Loucy (cell line): ENCODE results near the gene PHACTR3.

Experiments used
- H2AFZ ChIP-seq: fragments of 200-600 bp; sonication (generic); 2 replicates; pipeline ENCODE4 v1.6.0; 2016; ENCODE audit warnings: antibody characterized with exemption, mild to moderate bottlenecking, low read length, moderate library complexity
- H3F3A ChIP-seq: fragments of 200-600 bp; 2 replicates; pipeline ENCODE4 v1.6.0; 2016; ENCODE audit warnings: antibody characterized with exemption, low read depth, mild to moderate bottlenecking
- H3K27me3 ChIP-seq: fragments of 200-600 bp; sonication (generic); 2 replicates; pipeline ENCODE4 v1.6.1; 2014; ENCODE audit warnings: low read length, mild to moderate bottlenecking; ENCODE audit not compliant: insufficient read depth, poor library complexity, severe bottlenecking
- H3K36me3 ChIP-seq: fragments of 200-600 bp; sonication (generic); 2 replicates; pipeline ENCODE4 v1.6.1; 2016; ENCODE audit warnings: low read length; ENCODE audit not compliant: insufficient read depth
- H3K4me1 ChIP-seq: fragments of 200-600 bp; sonication (generic); 2 replicates; pipeline ENCODE4 v1.5.1; 2014; ENCODE audit warnings: low read length, mild to moderate bottlenecking; ENCODE audit not compliant: insufficient read depth, poor library complexity, severe bottlenecking
- H3K4me2 ChIP-seq: fragments of 200-600 bp; sonication (generic); 2 replicates; pipeline ENCODE4 v1.6.0; 2014; ENCODE audit warnings: antibody characterized with exemption, low read length, low read depth, mild to moderate bottlenecking; ENCODE audit not compliant: poor library complexity, severe bottlenecking
- H3K4me3 ChIP-seq: fragments of 200-600 bp; sonication (generic); 2 replicates; pipeline ENCODE4 v1.5.1; 2014; ENCODE audit warnings: low read length, mild to moderate bottlenecking, mixed read lengths; ENCODE audit not compliant: poor library complexity, severe bottlenecking
- H3K79me2 ChIP-seq: fragments of 200-600 bp; sonication (generic); 2 replicates; pipeline ENCODE4 v1.6.1; 2014; ENCODE audit warnings: low read length; ENCODE audit not compliant: insufficient read depth
- H3K9ac ChIP-seq: fragments of 200-600 bp; sonication (generic); 2 replicates; pipeline ENCODE4 v1.6.0; 2014; ENCODE audit warnings: mild to moderate bottlenecking, low read depth, low read length, moderate library complexity; ENCODE audit not compliant: poor library complexity, severe bottlenecking
- H3K9me2 ChIP-seq: fragments of 200-600 bp; sonication (generic); replicated peaks from 2 replicates; pipeline ENCODE4 v1.6.1; 2016; ENCODE audit warnings: low read depth, low read length, mixed read lengths
- H3K9me3 ChIP-seq: fragments of 200-600 bp; sonication (generic); 2 replicates; pipeline ENCODE4 v1.6.1; 2014; ENCODE audit warnings: mild to moderate bottlenecking, antibody characterized with exemption, low read length, low read depth; ENCODE audit not compliant: insufficient read depth
- H4K20me1 ChIP-seq: fragments of 200-600 bp; sonication (generic); 2 replicates; pipeline ENCODE4 v1.6.0; 2014; ENCODE audit warnings: antibody characterized with exemption, low read length, mild to moderate bottlenecking; ENCODE audit not compliant: insufficient read depth, poor library complexity, severe bottlenecking
- CTCF ChIP-seq: fragments of 200-600 bp; sonication (generic); conservative IDR thresholded peaks from 2 replicates; pipeline ENCODE4 v1.5.1; 2014; ENCODE audit warnings: mild to moderate bottlenecking, antibody characterized with exemption, low read length
- EZH2phosphoT487 ChIP-seq: fragments of 200-600 bp; IDR thresholded peaks from 2 replicates; pipeline ENCODE4 v1.6.1; 2018; ENCODE audit warnings: antibody characterized with exemption, mild to moderate bottlenecking, moderate library complexity, borderline replicate concordance

The PHACTR3 gene

GRCh38 chr20:59663513-59664060, 59.2 kb downstream of the PHACTR3 start:
- Histone ChIP-seq H3K36me3 (no peaks in the 10 kb centered on the region; the same call in 1 of the 2 replicates), H3K4me2 (no peak overlapping the region)

DNA sequence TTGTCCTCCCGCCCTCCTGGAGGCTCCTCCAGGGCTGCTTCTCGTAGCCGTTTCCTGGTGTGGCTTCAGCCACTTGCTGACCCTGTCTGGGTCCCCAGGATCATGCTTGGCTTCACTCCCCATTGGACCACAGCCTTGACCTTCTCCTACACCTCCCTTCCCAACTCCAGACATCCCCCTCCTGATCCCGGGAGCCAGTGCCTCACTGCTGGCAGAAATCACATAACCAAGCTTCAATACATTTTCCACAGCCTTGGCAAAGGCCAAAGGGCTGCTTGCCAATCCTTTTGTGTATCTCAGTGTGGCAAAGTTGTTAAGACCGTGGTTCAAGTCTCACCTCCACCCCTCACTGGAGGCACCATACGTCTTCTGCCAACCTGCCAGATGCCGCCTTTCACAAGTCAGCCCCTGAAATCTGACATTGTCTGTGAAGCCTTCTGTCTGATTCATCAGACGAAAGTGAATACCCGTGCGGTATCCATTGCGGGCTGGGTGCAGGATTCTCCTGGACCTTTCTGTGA, 60.1 kb downstream of the PHACTR3 start:
- TF ChIP-seq CTCF (no peak), EZH2phosphoT487 (no peak)
- no peaks in the 10 kb centered on the region; the same call in 1 of the 2 replicates for H3K36me3 ChIP-seq
- no peak overlapping the region for H3K4me2 ChIP-seq
- H3K27me3 ChIP-seq = no peaks in the 10 kb centered on the region
- no peaks in the 10 kb centered on the region for H3K9me3 ChIP-seq
- peaks cover 69% of the 10 kb centered on the region for H3K79me2 ChIP-seq
- H3K9ac ChIP-seq = no peak overlapping the region
- peaks cover 4% of the 10 kb centered on the region for H4K20me1 ChIP-seq
- no peaks in the 10 kb centered on the region for H3F3A ChIP-seq
- H3K4me1 ChIP-seq = no peaks in the 10 kb centered on the region
- H3K9me2 ChIP-seq = no peaks in the 10 kb centered on the region
- no peak overlapping the region for H2AFZ ChIP-seq
- H3K4me3 ChIP-seq = no peak overlapping the region

More at GRCh38 chr20:59663513-59664060, 59.2 kb downstream of the PHACTR3 start:
- Histone ChIP-seq H3K79me2 (peaks cover 70% of the 10 kb centered on the region), H4K20me1 (peaks cover 4% of the 10 kb centered on the region), H3K9me3 (peaks cover 5% of the 10 kb centered on the region; the same call in 1 of the 2 replicates), H3F3A (no peaks in the 10 kb centered on the region), H3K27me3 (no peaks in the 10 kb centered on the region), H2AFZ (no peak overlapping the region), H3K4me1 (no peaks in the 10 kb centered on the region), H3K9me2 (no peaks in the 10 kb centered on the region), H3K4me3 (no peak overlapping the region), H3K9ac (no peak overlapping the region)
- no peak for TF ChIP-seq EZH2phosphoT487
- TF ChIP-seq CTCF = no peak

DNA sequence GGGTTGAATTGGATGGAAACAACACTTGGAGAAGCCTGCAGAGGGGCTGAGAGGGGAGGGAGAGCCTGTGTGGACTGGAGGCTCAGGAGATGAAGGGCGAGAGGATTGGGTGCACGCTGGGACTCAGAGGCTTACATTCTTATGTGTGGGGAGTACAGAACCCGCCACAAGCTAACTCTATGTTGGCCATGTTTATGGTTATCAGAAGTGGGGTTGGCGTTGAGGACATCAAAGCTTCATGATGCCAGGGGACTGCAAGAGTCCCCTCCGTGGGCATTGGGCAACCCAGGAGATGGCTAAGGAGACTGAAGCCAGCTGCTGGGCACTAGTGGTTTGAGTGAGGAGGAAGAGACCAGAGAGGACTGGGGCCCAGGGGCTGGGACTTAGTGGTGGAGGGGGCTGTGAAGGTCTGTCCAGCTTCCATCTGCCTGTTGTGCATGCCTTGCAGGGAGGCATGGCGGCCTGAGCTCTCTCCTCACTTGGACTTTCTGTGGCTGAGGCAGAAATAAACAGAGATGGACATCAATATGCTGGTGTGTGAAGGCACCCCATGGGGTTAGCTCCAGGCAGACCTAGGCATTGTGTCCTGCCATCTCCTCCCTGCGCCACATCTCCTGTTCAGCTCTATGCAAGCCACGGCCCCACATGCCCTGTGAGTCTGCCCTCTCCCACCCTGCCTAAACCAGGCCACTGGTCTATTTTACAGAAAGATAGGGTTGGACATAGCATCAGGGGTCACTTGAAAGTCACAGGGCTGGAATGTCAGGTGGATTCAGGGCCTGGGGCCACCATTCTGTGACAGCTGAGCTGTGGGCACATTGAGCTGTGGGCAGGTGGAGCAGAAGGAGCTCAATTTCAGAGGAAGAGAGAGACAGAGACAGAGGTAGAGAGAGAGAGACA, 61.6 kb downstream of the PHACTR3 start:
- H4K20me1 ChIP-seq = peaks cover 4% of the 10 kb centered on the region
- peaks cover 67% of the 10 kb centered on the region for H3K79me2 ChIP-seq
- H3K36me3 ChIP-seq = no peaks in the 10 kb centered on the region; the same call in 1 of the 2 replicates
- TF ChIP-seq EZH2phosphoT487 = no peak
- no peak for TF ChIP-seq CTCF
- no peak overlapping the region for H3K9ac ChIP-seq
- no peaks in the 10 kb centered on the region for H3K9me3 ChIP-seq
- no peak overlapping the region for H3K4me2 ChIP-seq
- H3K4me3 ChIP-seq = no peak overlapping the region
- no peak overlapping the region for H2AFZ ChIP-seq
- H3K4me1 ChIP-seq = no peaks in the 10 kb centered on the region
- H3F3A ChIP-seq = no peaks in the 10 kb centered on the region
- H3K9me2 ChIP-seq = no peaks in the 10 kb centered on the region
- H3K27me3 ChIP-seq = no peaks in the 10 kb centered on the region
